Nephron (organoid): Measurements from ENCODE around the gene ATG13.

Experiments used
- H3K27ac Mint-ChIP-seq, 3 experiments: 2 replicates each; pipeline ENCODE4 v1.8.0; 2020; ENCODE audit warnings: mixed read lengths in 3 of 3, mild to moderate bottlenecking in 2 of 3, moderate library complexity in 1 of 3
- H3K27me3 Mint-ChIP-seq: 2 replicates; pipeline ENCODE4 v1.8.0; 2021; ENCODE audit warnings: low read depth, mild to moderate bottlenecking, moderate library complexity, mixed read lengths
- H3K36me3 Mint-ChIP-seq: 2 replicates; pipeline ENCODE4 v1.8.0; 2020; ENCODE audit warnings: low read depth, mixed read lengths
- H3K4me1 Mint-ChIP-seq: 2 replicates; pipeline ENCODE4 v1.8.0; 2020; ENCODE audit warnings: mixed read lengths
- H3K4me3 Mint-ChIP-seq, 3 experiments: 2 replicates each; pipeline ENCODE4 v1.8.0; 2020; ENCODE audit warnings: mild to moderate bottlenecking in 3 of 3, mixed read lengths in 3 of 3, moderate library complexity in 2 of 3
- H3K9me3 Mint-ChIP-seq: 2 replicates; pipeline ENCODE4 v1.8.0; 2020; ENCODE audit warnings: mixed read lengths
- CTCF ChIP-seq, 3 experiments: fragments of 200-600 bp; sonication (generic); IDR thresholded peaks; one replicate each; pipeline ENCODE4 v1.5.0; 2021; ENCODE audit warnings: antibody characterized with exemption in 3 of 3; ENCODE audit not compliant: unreplicated experiment in 3 of 3

ATG13 gene

GRCh38 chr11:46601129-46601528 is 16.2 kb upstream of the ATG13 start:
- no peaks in the 10 kb centered on the region for H3K4me1 Mint-ChIP-seq
- no peak overlapping the region for H3K4me3 Mint-ChIP-seq
- peak overlapping the region in 1 of 3 experiments; percentile 11 for H3K27ac Mint-ChIP-seq
- H3K9me3 Mint-ChIP-seq = no peaks in the 10 kb centered on the region
- no peaks in the 10 kb centered on the region for H3K27me3 Mint-ChIP-seq
- no peak for TF ChIP-seq CTCF (IDR thresholded peaks at IDR 0.05; ENCODE audit: unreplicated experiment in 3 of 3)
- H3K36me3 Mint-ChIP-seq = peaks cover 4% of the 10 kb centered on the region

- Mint-ChIP-seq H3K27ac (peak overlapping the region in 1 of 3 experiments; percentile 70), H3K4me3 (no peak overlapping the region), H3K27me3 (no peaks in the 10 kb centered on the region), H3K9me3 (no peaks in the 10 kb centered on the region), H3K4me1 (no peaks in the 10 kb centered on the region), H3K36me3 (peaks cover 4% of the 10 kb centered on the region)
- no peak for TF ChIP-seq CTCF (IDR thresholded peaks at IDR 0.05; ENCODE audit: unreplicated experiment in 3 of 3)
Measured at GRCh38 chr11:46603704-46604308, 13.5 kb upstream of the ATG13 start.

- H3K4me3 Mint-ChIP-seq = no peak overlapping the region
- H3K9me3 Mint-ChIP-seq = no peaks in the 10 kb centered on the region
- peaks cover 4% of the 10 kb centered on the region for H3K36me3 Mint-ChIP-seq
- no peak overlapping the region for H3K27ac Mint-ChIP-seq
- no peaks in the 10 kb centered on the region for H3K4me1 Mint-ChIP-seq
- TF ChIP-seq CTCF (IDR thresholded peaks at IDR 0.05; ENCODE audit: unreplicated experiment in 3 of 3) = no peak
- no peaks in the 10 kb centered on the region for H3K27me3 Mint-ChIP-seq
Measured at GRCh38 chr11:46604796-46605195, 12.6 kb upstream of the ATG13 start.

GRCh38 chr11:46607516-46607915 is 9.8 kb upstream of the ATG13 start:
- TF ChIP-seq CTCF (IDR thresholded peaks at IDR 0.05; ENCODE audit: unreplicated experiment in 3 of 3) = no peak
- Mint-ChIP-seq H3K27me3 (no peaks in the 10 kb centered on the region), H3K36me3 (peaks cover 4% of the 10 kb centered on the region), H3K4me1 (no peaks in the 10 kb centered on the region), H3K9me3 (no peaks in the 10 kb centered on the region), H3K27ac (no peak overlapping the region), H3K4me3 (no peak overlapping the region)

GRCh38 chr11:46609386-46609785 is 8.0 kb upstream of the ATG13 start:
- H3K4me3 Mint-ChIP-seq = no peak overlapping the region
- H3K36me3 Mint-ChIP-seq = no peaks in the 10 kb centered on the region
- TF ChIP-seq CTCF (IDR thresholded peaks at IDR 0.05; ENCODE audit: unreplicated experiment in 3 of 3) = no peak
- no peaks in the 10 kb centered on the region for H3K9me3 Mint-ChIP-seq
- H3K27ac Mint-ChIP-seq = no peak overlapping the region
- H3K4me1 Mint-ChIP-seq = no peaks in the 10 kb centered on the region
- H3K27me3 Mint-ChIP-seq = no peaks in the 10 kb centered on the region
